Endothelial cell of umbilical vein (primary cell): ENCODE results near the gene SEZ6L.

Experiments used
- EZH2 ChIP-seq: IDR thresholded peaks from 2 replicates; pipeline ENCODE4 v1.6.1; 2012; ENCODE audit warnings: borderline replicate concordance, low read depth, mild to moderate bottlenecking, moderate library complexity, low read length, inconsistent platforms; ENCODE audit not compliant: severe bottlenecking
- FOS ChIP-seq: IDR thresholded peaks from 2 replicates; pipeline ENCODE4 v1.6.1; 2011; ENCODE audit warnings: mild to moderate bottlenecking, low read length, moderate library complexity, borderline replicate concordance; ENCODE audit not compliant: insufficient read depth
- GATA2 ChIP-seq: IDR thresholded peaks from 2 replicates; pipeline ENCODE4 v1.7.0; 2011; ENCODE audit warnings: low read depth, mild to moderate bottlenecking, moderate library complexity, mixed read lengths, low read length; ENCODE audit not compliant: insufficient read length, insufficient read depth
- MYC ChIP-seq: IDR thresholded peaks from one replicate; pipeline ENCODE4 v1.6.1; 2011; ENCODE audit warnings: mild to moderate bottlenecking, low read depth, low read length
- POLR2A ChIP-seq: IDR thresholded peaks from 2 replicates; pipeline ENCODE4 v1.6.1; 2012; ENCODE audit warnings: low read depth, mild to moderate bottlenecking, control low read depth, low read length
- POLR2AphosphoS5 ChIP-seq: IDR thresholded peaks from 2 replicates; pipeline ENCODE4 v1.6.1; 2012; ENCODE audit warnings: low read depth, mild to moderate bottlenecking, control low read depth, low read length, moderate library complexity; ENCODE audit not compliant: insufficient read depth
- TF ChIP-seq, protein P1 (sequence below), 2 donors: IDR thresholded peaks; 1 replicate in 1 of 2; 2 replicates in 1 of 2; pipeline ENCODE4 v1.5.1; 2011; ENCODE audit warnings: low read length in 2 of 2, mild to moderate bottlenecking in 2 of 2, moderate library complexity in 2 of 2, control low read depth in 1 of 2, inconsistent platforms in 1 of 2, low read depth in 1 of 2; ENCODE audit not compliant: insufficient read depth in 1 of 2; ENCODE audit errors: extremely low read depth in 1 of 2
- TF ChIP-seq, protein P2 (sequence below): IDR thresholded peaks from 2 replicates; pipeline ENCODE4 v1.6.1; 2011; ENCODE audit not compliant: insufficient read depth, insufficient read length

DNA sequence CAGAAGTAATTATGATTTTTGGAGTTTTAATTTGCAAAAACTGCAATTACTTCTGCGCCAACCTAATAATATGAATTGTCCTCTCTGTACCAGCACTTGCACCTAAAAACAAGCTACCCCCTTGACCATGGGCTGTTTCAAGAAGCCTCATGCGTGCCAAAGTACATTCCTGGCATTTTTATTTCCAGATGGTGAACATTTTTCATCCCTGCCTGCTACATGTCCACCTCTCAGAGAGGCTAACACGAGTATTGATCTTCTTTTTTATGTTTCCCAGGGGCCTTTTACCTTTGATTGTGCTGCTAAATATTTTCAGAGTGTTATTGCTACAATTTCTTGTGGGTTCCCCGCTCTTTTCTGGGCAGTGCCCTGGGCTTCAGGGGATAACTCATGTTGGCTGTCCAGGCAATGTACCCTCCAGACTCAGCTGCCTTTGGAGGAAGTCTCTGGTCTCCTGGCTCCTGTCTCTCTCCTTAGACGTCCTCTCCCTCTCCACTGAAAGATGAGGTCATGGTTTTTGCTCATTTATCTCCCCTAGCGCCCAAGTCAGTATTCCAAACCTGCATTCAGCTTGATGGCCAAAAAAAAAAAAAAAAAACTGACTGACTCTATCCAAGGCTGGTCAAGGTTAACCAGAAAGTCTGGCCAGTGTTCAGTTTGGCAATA is 173.6 kb downstream of the SEZ6L start:
- TF ChIP-seq, protein P1, sequence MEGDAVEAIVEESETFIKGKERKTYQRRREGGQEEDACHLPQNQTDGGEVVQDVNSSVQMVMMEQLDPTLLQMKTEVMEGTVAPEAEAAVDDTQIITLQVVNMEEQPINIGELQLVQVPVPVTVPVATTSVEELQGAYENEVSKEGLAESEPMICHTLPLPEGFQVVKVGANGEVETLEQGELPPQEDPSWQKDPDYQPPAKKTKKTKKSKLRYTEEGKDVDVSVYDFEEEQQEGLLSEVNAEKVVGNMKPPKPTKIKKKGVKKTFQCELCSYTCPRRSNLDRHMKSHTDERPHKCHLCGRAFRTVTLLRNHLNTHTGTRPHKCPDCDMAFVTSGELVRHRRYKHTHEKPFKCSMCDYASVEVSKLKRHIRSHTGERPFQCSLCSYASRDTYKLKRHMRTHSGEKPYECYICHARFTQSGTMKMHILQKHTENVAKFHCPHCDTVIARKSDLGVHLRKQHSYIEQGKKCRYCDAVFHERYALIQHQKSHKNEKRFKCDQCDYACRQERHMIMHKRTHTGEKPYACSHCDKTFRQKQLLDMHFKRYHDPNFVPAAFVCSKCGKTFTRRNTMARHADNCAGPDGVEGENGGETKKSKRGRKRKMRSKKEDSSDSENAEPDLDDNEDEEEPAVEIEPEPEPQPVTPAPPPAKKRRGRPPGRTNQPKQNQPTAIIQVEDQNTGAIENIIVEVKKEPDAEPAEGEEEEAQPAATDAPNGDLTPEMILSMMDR (IDR thresholded peaks at IDR 0.05; ENCODE audit: extremely low read depth in 1 of 2, insufficient read depth in 1 of 2, low read depth in 1 of 2, low read length in 2 of 2), result no peak
- TF ChIP-seq, protein P2, sequence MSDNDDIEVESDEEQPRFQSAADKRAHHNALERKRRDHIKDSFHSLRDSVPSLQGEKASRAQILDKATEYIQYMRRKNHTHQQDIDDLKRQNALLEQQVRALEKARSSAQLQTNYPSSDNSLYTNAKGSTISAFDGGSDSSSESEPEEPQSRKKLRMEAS, result no peak
- TF ChIP-seq POLR2A (no peak), POLR2AphosphoS5 (no peak), EZH2 (no peak), GATA2 (no peak), FOS (no peak), MYC (no peak)
